Astrocyte (in vitro differentiated cells and primary cell): ENCODE results near the gene ENOX1.

Experiments
- EZH2 ChIP-seq: IDR thresholded peaks from 2 replicates; pipeline ENCODE4 v1.6.1; 2012; ENCODE audit warnings: mild to moderate bottlenecking, low read length, inconsistent platforms; ENCODE audit not compliant: insufficient read depth
- TF ChIP-seq, protein P1 (sequence below): IDR thresholded peaks from 2 replicates; pipeline ENCODE4 v1.5.1; 2011; ENCODE audit warnings: low read depth, mild to moderate bottlenecking, inconsistent platforms, low read length, moderate library complexity; ENCODE audit not compliant: insufficient read depth

DNA sequence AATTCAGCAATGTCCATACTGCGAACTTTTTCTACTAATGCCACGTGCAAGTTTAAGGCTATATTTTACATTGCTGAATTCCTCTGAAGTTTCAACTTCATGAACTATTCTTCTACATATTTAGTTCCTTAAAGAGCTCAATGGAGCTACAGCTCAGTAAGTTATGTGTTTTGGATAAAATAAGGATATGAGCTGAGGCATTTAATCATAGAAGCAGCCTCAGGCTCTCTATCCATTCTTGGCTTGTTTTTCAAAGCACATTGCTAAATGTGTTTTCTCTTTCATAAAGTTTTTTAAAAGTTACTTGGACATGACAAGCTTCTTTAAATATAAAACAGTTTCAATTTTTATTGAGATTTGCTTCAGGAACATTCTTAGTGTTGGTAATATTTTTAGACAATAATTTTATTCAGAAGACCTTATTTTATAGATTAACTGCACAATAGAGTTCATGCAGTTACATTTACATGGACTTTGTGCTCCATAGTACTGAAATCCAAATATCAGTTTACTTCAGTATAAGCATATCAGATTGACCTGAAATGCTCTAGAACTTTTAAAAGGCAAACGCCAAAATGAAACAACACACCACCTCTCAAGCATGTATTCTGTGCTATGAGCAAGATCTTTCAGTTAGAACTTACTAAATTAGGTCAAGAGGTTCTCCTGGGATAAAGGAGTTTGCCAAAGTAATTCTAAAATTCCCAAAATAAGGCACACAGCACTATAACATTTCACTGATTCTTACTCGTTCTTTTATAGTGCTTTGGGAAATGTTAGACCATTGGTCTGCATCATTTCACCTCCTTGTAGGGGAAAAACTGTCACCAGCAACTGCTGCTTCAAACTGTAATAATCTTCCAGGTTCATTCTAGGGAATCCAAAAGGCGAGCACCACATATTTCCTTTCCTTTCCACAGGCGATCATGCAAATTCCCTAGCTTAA, 275.5 kb downstream of the ENOX1 start:
- TF ChIP-seq, protein P1, sequence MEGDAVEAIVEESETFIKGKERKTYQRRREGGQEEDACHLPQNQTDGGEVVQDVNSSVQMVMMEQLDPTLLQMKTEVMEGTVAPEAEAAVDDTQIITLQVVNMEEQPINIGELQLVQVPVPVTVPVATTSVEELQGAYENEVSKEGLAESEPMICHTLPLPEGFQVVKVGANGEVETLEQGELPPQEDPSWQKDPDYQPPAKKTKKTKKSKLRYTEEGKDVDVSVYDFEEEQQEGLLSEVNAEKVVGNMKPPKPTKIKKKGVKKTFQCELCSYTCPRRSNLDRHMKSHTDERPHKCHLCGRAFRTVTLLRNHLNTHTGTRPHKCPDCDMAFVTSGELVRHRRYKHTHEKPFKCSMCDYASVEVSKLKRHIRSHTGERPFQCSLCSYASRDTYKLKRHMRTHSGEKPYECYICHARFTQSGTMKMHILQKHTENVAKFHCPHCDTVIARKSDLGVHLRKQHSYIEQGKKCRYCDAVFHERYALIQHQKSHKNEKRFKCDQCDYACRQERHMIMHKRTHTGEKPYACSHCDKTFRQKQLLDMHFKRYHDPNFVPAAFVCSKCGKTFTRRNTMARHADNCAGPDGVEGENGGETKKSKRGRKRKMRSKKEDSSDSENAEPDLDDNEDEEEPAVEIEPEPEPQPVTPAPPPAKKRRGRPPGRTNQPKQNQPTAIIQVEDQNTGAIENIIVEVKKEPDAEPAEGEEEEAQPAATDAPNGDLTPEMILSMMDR, result no peak
- no peak for TF ChIP-seq EZH2
